GM18867 (cell line): ENCODE results near the gene BCL2L12.
"Not testable (repeated sequence)": the region's sequence is repeated elsewhere in the genome, so short reads cannot be mapped to it uniquely, and the experiment has no call there.

Source experiments
- ATAC-seq: cut with Tn5 transposase; IDR thresholded peaks from one replicate; pipeline ENCODE4 v1.9.1; 2021; ENCODE audit warnings: mild to moderate bottlenecking, moderate library complexity; ENCODE audit not compliant: unreplicated experiment

The BCL2L12 gene

GRCh38 chr19:49704888-49705642, 39.3 kb downstream of the BCL2L12 start:
- no peak for ATAC-seq

DNA sequence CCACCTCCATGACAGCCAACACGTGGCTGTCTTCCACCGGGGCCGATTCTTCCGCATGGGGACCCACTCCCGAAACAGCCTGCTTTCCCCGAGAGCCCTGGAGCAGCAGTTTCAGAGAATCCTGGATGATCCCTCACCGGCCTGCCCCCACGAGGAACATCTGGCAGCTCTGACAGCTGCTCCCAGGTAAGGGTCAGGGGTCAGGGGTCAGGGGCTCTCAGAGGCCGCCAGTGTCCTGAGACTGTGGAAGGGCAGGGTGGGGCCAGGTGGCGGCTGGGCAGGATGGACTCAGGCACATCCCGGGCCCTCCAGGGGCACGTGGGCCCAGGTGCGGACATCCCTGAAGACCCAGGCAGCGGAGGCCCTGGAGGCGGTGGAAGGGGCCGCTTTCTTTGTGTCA, 40.2 kb downstream of the BCL2L12 start:
- ATAC-seq = no peak

GRCh38 chr19:49710372-49710951, 44.7 kb downstream of the BCL2L12 start:
- ATAC-seq = no peak

DNA sequence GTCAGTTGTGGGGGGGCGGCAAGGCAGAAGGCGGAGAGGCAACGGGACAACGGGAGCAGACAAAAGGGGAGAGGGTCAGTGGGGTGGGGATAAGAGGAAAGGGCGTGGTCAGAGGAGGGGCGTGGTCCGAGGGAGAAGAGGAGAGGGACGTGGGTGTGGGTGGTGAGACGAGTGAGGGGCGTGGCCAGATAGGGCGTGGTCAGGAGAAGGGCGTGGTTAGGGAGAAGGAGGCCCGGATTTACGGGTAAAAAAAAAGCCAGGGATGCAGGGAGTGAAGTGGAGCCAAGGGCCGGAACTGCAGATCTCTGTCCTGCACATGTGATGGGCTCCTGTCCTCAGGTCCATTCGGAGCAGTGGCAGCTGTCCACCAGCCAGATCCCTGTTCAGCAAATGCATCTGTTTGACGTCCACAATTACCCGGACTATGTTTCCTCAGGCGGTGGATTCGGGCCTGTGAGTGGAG, 46.7 kb downstream of the BCL2L12 start:
- no peak for ATAC-seq

DNA sequence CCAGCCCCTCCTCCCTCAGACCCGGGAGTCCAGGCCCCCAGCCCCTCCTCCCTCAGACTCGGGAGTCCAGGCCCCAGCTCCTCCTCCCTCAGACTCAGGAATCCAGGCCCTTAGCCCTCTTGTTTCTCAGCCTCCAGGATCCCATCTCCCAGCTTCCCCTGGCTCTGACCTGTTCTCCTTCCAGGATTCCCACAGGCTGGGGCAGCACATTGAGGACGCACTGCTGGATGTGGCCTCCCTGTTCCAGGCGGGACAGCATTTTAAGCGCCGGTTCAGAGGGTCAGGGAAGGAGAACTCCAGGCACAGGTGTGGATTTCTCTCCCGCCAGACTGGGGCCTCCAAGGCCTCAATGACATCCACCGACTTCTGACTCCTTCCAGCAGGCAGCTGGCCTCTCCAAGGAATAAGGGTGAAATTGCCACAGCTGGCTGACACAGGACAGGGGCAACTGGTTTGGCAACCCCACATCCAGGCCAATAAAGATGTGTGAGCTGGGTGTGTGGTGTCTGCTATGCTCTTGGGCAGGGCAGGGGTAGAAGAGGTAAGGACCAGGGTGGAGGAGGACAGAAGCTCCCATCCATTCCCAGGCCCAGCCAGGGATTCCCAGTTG, 47.6 kb downstream of the BCL2L12 start:
- no peak for ATAC-seq

GRCh38 chr19:49716154-49716553, 50.4 kb downstream of the BCL2L12 start:
- no peak for ATAC-seq

DNA sequence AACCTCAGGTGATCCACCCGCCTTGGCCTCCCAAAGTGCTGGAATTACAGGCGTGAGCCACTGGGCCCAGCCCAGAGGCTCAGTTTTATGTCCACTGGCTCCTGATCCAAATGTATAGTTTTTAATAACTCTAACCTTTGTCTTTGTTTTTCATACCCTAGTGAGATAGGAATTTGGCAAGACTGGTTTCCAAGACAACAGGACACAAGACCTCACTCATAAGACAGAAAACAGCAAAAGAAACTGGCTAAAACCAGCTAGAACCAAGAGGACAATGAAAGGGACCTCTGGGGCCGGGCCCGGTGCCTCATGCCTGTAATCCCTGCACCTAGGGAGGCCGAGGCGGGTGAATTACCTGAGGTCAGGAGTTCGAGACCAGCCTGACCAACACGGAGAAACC, 52.8 kb downstream of the BCL2L12 start:
- no peak for ATAC-seq

DNA sequence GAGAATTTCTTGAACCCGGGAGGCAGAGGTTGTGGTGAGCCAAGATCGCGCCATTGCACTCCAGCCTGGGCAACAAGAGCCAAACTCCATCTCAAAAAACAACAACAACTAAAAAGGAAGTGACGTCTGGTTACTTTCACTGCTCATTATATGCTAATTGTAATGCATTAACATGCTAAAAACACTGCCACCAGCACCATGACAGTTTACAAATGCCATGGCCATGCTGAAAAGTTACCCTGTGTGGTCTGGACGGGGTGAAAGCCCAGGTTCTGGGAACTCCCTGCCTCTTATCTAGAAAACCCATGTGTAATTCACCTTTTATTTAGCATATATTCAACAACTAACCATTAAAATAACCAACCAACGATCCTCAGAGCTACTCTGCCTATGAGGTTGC, 53.3 kb downstream of the BCL2L12 start:
- no peak for ATAC-seq

GRCh38 chr19:49719420-49719819, 53.7 kb downstream of the BCL2L12 start:
- ATAC-seq = not testable (repeated sequence)
